ENCODE data around the gene LINC01488.

LINC01488 gene

GRCh38 chr11:69479591-69480271 is 1.7 kb upstream of the LINC01488 start:
- DNase-seq (ENCODE audit: low read depth), result no peak

- DNase-seq (ENCODE audit: low read depth), result peak; percentile 46
Observed at GRCh38 chr11:69480547-69481392, 693 bp upstream of the LINC01488 start.

GRCh38 chr11:69482322-69482721 is 859 bp downstream of the LINC01488 start:
- DNase-seq (ENCODE audit: low read depth), result no peak

GRCh38 chr11:69483170-69483569 is 1.7 kb downstream of the LINC01488 start:
- DNase-seq (ENCODE audit: low read depth), result no peak

GRCh38 chr11:69483691-69484426 is 2.4 kb downstream of the LINC01488 start:
- DNase-seq (ENCODE audit: low read depth), result no peak

- no peak for DNase-seq (ENCODE audit: low read depth)
Observed at GRCh38 chr11:69484427-69485259, 3.2 kb downstream of the LINC01488 start.

- no peak for DNase-seq (ENCODE audit: low read depth)
Observed at GRCh38 chr11:69485337-69486041, 4.0 kb downstream of the LINC01488 start.

- no peak for DNase-seq (ENCODE audit: low read depth)
Observed at GRCh38 chr11:69486056-69486772, 4.8 kb downstream of the LINC01488 start.

GRCh38 chr11:69486773-69487291 is 5.4 kb downstream of the LINC01488 start:
- DNase-seq (ENCODE audit: low read depth), result no peak

- no peak for DNase-seq (ENCODE audit: low read depth)
Observed at GRCh38 chr11:69487391-69487790, 5.9 kb downstream of the LINC01488 start.

- no peak for DNase-seq (ENCODE audit: low read depth)
Observed at GRCh38 chr11:69487849-69488542, 6.5 kb downstream of the LINC01488 start.

GRCh38 chr11:69488543-69488940 is 7.1 kb downstream of the LINC01488 start:
- DNase-seq (ENCODE audit: low read depth), result no peak

- peak; percentile 27 for DNase-seq (ENCODE audit: low read depth)
Observed at GRCh38 chr11:69489031-69489745, 7.7 kb downstream of the LINC01488 start.

GRCh38 chr11:69489746-69490365 is 8.4 kb downstream of the LINC01488 start:
- DNase-seq (ENCODE audit: low read depth), result no peak

GRCh38 chr11:69490516-69490915 is 9.1 kb downstream of the LINC01488 start:
- no peak for DNase-seq (ENCODE audit: low read depth)

GRCh38 chr11:69491071-69492031 is 9.9 kb downstream of the LINC01488 start:
- no peak for DNase-seq (ENCODE audit: low read depth)
